T-helper 2 cell treated with Interferon-gamma antibody and Interleukin-4, amounts not matched to agents 100 ng/mL and 5 ng/mL, for 36 hours (primary cell): Measurements from ENCODE around the gene FBXW7. TPM values are rescaled to one million over a fixed set of nuclear protein-coding genes. Genes with fewer than 3 reads are reported as not detected.

Experiments
- intact Hi-C: fragments of 100-400 bp; cut with micrococcal nuclease; formaldehyde crosslinking; loops from one replicate; pipeline ENCODE4 v1.15.1; 2023
- total RNA-seq: library from RNA; stranded (reverse); gene quantifications from 2 replicates; pipeline ENCODE4 v1.2.3, GENCODE V29; 2022

FBXW7 gene
- total RNA-seq, 1 donor from 2014 or later: 48.5 TPM

DNA sequence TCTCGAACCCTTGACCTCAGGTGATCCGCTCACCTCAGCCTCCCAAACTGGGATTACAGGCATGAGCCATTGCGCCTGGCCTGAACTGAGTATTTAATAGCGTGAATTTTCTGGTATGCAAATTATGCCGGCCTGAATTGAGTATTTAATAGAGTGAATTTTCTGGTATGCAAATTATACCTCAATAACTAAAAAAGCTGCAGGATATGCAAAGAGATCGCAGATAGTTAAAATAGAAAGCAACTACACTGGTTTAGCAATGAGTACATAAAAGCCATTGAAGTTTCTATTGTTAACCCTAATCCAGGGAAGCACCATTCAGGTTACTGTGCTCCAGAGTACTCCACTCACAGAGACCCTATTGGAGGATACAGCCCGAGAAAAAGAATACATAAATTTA lies 22.8 kb downstream of the FBXW7 start:
- intact Hi-C loops: no loop called here

DNA sequence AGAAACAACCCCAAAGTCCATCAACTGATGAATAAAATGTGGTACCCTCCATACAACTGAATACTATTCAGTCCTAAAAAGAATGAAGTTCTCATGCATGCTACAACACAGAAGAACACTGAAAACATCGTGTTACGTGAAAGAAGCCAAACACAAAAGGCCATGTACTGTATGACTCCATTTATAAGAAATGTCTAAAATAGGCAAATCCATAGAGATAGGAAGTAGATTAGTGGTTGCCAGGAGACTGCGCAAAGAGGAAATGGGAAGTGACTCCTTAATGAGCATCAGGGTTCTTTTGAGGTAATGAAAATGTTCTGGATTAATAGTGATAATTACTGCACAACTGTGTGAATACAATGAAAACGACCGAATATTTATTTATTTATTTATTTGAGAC lies 23.4 kb downstream of the FBXW7 start:
- intact Hi-C loops: no loop called here

DNA sequence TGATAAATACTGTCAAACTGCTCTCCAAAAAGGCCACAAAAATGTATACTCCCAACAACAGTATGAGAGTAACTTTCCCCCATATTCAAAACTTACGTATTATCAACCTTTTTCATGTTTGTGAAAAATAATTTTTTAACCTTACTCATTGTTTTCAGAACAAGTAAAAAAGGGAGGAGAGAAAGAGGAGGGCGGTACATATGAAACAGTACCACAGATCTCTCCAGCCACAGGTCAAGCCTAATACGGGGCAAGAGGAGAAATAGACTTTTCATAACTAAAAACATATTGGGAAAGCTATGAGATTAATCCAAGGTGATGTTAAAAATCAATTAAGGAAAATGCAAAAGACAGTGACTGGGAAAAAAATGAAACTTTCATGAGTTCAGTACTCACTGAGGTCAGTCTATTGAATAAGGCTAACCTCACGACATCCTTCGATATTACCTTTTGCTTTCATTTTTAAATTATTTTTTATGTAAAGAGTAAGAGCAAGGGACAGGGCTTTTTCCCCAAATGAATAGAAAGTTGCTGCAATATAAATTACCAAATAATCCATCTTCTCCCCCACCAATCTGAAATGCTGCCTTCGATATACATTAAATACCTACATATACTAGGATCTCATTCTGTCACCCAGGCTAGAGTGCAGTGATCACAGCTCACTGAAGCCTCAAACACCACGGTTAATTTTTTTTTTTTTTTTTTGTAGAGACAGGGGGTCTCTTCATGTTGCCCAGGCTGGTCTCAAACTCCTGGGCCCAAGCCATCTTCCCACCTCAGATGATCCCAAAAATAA lies 25.3 kb downstream of the FBXW7 start:
- intact Hi-C loops: no loop called here

GRCh38 chr4:152509595-152510225 lies 26.2 kb downstream of the FBXW7 start:
- intact Hi-C loops: no loop called here

DNA sequence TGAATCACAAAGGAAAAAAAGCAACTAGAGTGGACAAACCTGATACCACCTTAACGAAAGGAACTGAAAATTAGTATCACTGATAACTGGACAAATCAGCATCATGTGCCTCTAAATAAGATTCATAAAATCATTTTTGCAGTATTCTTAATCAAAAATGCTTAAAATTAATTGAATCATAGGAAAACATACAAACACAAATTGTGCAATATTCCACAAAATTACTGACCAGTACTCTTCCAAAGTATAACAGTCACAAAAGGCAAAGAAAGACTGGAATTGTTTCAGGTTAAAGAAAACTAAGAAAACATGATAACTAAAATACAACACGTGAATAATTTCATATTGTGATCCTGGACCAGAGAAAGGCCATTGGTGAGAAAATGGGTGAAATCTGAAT lies 27.1 kb downstream of the FBXW7 start:
- intact Hi-C loops: no loop called here

DNA sequence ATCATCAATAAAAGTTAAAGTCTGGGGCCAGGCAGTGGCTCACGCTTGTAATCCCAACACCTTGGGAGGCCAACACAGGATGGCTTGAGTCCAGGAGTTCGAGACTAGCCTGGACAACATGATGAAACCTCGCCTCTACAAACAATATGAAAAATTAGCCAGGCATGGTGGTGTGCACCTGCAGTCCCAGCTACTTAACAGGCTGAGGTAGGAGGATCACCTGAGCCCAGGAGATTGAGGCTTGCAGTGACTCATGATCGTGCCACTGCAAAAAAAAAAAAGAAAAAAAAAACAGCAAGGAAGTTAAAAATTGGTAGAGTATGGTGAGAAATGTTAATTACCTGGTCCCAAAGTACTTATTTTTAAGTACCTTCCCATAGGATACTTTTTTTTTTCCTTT lies 27.5 kb downstream of the FBXW7 start:
- intact Hi-C loops: no loop called here

GRCh38 chr4:152503653-152504290 lies 32.1 kb downstream of the FBXW7 start:
- intact Hi-C loops: loop anchor here (5.0 kb wide), 1 partner anchor 41 kb away; no protein-coding TSS in a partner anchor

DNA sequence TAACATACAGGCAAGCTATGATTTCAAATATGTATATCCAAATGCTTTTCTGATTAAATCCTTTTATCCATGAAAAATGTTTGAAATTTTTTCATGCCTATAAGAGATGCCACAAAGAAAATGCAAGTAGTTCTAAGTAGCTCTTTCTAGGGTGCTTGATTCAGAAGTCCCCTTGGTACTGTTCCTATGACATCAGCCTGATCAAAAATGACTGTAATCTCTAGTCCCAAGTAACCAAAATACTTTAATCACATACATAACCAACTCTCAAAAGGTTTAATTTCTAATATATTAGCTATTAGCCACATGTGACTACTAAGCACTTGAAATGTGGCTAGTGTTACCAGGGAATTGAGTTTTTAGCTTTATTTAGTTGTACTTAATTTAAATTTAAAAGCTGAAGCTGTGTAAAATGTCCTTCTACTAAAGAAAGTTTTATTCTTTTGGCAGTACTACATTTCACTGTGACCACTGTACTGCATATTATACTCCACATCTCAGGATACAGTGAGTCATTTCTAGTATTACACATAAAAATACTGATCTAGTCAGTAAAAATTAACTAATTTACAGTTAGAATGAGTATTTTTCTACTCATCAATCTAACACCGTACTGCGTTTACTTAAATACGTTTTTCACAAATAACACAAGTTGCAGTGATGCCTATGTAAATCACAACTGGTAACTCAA lies 33.9 kb downstream of the FBXW7 start:
- intact Hi-C loops: loop anchor here (1.0 to 5.0 kb wide), 4 partner anchors 34 to 233 kb away; partner anchors contain the start of gene FBXW7

GRCh38 chr4:152500800-152501434 lies 35.0 kb downstream of the FBXW7 start:
- intact Hi-C loops: loop anchor here (1.0 to 5.0 kb wide), 4 partner anchors 35 to 234 kb away; partner anchors contain the start of gene FBXW7

DNA sequence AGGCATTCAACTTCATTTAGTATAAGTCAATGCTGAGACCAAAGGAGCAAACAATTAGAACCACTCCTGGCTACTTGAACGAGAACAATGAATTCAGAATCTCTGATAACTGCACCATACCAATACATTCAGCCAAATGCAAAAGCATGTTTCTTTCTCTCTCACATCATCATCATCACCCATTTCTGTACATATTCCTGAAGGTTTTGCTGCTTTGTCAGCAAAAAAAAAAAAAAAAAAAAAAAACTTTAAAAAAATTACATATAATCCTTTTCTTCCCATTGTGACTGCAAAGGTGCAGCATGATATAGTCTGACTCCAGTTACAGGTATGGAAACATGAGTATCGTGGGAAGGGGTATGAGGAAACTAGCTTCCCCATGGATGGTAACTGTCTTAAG lies 35.6 kb downstream of the FBXW7 start:
- intact Hi-C loops: loop anchor here (5.0 kb wide), 1 partner anchor 38 kb away; no protein-coding TSS in a partner anchor

DNA sequence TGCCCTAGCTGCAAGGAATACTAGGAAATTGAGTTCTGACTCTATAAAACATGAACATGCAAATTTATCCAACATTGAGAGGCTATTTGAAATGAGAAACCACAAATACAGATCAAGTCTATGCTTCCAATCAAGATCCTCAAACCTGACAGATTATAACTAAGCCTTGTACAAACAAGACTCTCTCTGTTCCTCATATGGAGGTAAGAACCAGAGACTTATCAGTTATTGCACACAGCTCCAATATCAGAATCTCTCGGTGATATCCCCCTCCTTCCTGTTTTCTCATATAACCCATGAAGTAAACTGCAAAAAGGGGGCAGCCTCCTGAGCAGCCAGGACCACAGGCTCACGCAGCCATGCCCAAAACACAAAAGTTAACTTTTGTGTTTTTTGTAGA lies 36.5 kb downstream of the FBXW7 start:
- intact Hi-C loops: no loop called here

GRCh38 chr4:152494020-152494419 lies 41.9 kb downstream of the FBXW7 start:
- intact Hi-C loops: no loop called here

GRCh38 chr4:152488246-152488645 lies 47.6 kb downstream of the FBXW7 start:
- intact Hi-C loops: no loop called here

DNA sequence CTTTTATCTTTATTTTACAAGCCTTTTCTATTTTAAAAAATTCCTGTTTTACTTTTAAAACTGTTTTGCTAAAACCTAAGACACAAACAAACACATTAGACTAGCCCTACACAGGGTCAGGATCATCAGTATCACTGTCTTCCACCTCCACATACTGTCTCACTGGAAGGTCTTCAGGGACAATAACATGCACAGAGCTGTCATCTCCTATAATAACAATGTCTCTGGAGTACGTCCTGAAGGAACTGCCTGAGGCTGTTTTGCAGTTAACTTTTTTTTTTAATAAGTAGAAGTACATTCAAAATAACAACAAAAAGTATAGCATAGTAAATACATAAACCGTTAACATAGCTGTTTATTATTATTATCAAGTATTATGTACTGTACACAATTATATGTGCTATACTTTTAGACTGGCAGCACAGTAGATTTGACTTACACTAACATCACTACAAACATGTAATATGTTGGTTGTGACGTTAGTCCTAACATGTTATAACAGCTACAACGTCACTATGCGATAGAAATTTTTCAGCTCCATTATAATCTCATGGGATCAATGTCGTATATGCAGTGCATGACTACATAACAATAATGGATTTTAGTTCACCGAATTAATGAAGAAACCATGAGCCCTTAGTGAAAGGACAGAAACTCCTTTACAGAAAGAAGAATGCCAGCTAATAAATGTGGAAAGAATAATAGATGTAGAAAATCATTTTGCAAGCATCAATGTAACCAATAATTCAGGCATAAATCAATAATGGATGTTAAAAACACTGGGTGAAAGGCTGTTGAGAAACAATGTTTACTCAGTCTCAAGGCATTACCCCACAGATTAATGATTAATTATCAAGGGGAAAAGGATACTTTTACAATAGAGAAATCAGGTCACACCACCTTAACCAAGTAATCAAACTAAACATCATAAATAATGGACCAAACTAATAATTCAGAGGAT lies 49.2 kb downstream of the FBXW7 start:
- intact Hi-C loops: no loop called here

DNA sequence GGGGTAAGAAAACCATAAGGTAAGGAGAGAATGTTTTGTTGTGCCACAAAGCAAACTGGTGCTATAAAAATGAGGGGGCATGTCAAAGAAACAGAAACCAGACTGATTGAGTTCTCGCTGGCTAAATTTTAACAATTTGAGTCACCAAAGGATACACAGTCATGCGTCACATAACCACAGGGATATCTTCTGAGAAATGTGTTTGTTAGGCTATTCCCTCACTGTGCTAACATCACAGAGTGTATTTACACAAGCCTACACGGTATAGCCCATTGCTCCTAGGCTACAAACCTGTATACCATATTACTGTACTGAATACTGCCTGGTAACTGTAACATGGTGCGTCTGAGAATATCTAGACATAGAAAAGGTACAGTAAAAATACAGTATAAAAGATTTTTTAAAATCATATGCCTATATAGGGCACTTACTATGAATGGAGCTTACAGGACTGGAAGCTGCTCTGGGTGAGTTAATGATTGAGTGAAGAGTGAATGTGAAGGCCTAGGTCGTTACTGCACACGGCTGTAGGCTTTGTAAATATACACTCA lies 50.1 kb downstream of the FBXW7 start:
- intact Hi-C loops: loop anchor here (1.0 kb wide), 3 partner anchors 22 to 50 kb away; partner anchors contain the start of gene FBXW7

- intact Hi-C loops: no loop called here
Measured at GRCh38 chr4:152482211-152482610, 53.7 kb downstream of the FBXW7 start.

DNA sequence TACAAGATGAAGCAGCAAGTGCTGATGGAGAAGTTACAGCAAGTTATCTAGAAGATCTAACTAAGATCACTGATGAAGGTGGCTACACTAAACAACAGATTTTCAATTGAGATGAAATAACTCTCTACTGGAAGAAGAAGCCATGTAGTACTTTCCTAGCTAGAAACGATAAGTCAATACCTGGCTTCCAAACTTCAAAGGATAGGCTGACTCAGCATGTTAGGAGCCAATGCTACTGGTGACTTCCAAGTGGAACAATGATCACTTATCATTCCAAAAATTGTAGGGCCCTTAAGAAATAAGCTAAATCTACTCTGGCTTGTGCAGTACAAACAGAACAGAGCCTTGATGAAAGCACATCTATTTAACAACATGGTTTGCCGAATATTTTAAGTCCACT lies 55.0 kb downstream of the FBXW7 start:
- intact Hi-C loops: no loop called here

- intact Hi-C loops: no loop called here
Measured at GRCh38 chr4:152480326-152480725, 55.6 kb downstream of the FBXW7 start.

- intact Hi-C loops: no loop called here
Measured at GRCh38 chr4:152479428-152480026, 56.4 kb downstream of the FBXW7 start.
